IPS-15b (cell line): Measurements from ENCODE around the gene SSX2IP.
A peak's percentile ranks its signal among the peaks of the same experiment; 100 is the strongest.

ENCODE experiments used
- H3K27me3 ChIP-seq: one replicate; pipeline ENCODE4 v1.6.1; 2013; ENCODE audit warnings: low read length; ENCODE audit not compliant: control insufficient read depth, insufficient read depth
- H3K36me3 ChIP-seq: one replicate; pipeline ENCODE4 v1.6.1; 2013; ENCODE audit warnings: low read length; ENCODE audit not compliant: control insufficient read depth, insufficient read depth
- H3K4me1 ChIP-seq: one replicate; pipeline ENCODE4 v1.6.1; 2013; ENCODE audit warnings: mild to moderate bottlenecking, low read length; ENCODE audit not compliant: control insufficient read depth, insufficient read depth
- H3K4me3 ChIP-seq: one replicate; pipeline ENCODE4 v1.5.1; 2013; ENCODE audit warnings: low read depth, low read length
- H3K9ac ChIP-seq: one replicate; pipeline ENCODE4 v1.6.1; 2013; ENCODE audit warnings: low read depth, mild to moderate bottlenecking, low read length
- H3K9me3 ChIP-seq: one replicate; pipeline ENCODE4 v1.6.1; 2013; ENCODE audit warnings: mild to moderate bottlenecking, low read length; ENCODE audit not compliant: control insufficient read depth, insufficient read depth

SSX2IP gene

DNA sequence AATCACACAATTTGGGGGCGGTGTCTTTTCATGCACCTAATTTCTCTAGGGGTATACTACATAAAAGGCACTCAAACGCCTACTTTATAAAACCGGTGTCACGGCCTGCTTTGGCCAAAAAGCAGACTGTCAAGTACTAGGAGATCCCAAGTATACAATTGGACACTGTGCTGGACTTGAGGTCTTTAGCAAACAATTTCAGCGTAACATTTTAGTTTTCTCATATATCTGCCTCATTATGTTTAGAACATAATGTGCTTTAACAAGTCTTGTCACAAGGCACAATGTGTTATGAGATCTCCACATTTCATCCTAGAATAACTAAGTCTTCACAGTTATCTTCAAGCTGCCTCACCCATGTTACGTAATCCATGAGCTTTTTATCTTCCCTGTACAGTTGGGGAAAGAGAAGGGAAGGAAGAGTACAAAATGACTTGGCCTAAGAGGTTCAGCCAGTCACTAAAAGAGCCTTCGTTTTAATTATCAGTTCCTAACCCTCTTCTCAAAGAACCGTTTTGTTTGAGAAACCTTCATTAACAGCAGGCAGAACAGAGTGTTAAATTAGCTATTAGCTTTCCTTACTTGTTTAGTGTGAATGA, 1.7 kb downstream of the SSX2IP start:
- Histone ChIP-seq H3K9ac (no peak overlapping the region), H3K4me3 (peak overlapping the region; percentile 63)

DNA sequence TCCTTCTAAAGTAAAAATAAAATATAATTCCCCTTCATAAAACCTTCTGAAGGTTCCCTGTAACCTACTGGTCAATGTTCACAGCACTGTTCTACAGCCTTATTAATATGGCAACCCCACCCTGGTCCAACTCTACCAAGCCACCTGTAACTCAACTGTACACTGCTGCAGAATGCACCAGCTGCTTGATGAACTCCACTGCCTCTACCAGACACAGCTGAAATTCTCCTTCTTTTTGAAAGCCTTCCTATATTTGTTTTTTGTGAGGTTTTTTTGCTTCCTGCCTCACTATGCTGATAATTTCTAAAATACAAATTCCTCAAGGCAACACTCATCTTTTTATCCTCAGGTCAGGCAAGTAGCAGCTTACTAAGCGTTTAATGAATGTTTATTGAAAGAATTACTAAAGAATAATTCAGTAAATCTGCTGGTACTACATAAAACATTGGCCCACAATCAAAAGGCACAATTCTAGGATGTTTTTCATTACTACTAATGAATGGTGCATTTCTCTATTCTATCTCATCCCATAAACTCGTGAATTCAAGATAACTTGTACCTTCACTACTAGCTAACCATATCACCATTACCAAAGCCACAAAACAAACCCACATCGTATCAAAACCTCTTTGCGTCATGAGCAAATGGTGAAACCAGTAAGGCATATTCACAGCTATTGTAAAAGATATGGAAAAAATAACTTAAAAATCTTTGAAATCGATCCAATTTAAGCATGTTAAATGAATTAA, 2.4 kb downstream of the SSX2IP start:
- H3K36me3 ChIP-seq = no peaks in the 10 kb centered on the region
- H3K9me3 ChIP-seq = no peaks in the 10 kb centered on the region
- H3K4me1 ChIP-seq = peaks cover 4% of the 10 kb centered on the region
- H3K27me3 ChIP-seq = no peaks in the 10 kb centered on the region
- H3K9ac ChIP-seq = no peak overlapping the region
- no peak overlapping the region for H3K4me3 ChIP-seq

More for the DNA sequence above, 1.7 kb downstream of the SSX2IP start:
- Histone ChIP-seq H3K36me3 (no peaks in the 10 kb centered on the region), H3K4me1 (peaks cover 4% of the 10 kb centered on the region), H3K9me3 (no peaks in the 10 kb centered on the region), H3K27me3 (no peaks in the 10 kb centered on the region)

- no peaks in the 10 kb centered on the region for H3K27me3 ChIP-seq
- no peak overlapping the region for H3K4me3 ChIP-seq
- H3K36me3 ChIP-seq = no peaks in the 10 kb centered on the region
- H3K9ac ChIP-seq = no peak overlapping the region
- H3K9me3 ChIP-seq = no peaks in the 10 kb centered on the region
- H3K4me1 ChIP-seq = peaks cover 2% of the 10 kb centered on the region
Observed at GRCh38 chr1:84686223-84686622, 4.0 kb downstream of the SSX2IP start.

GRCh38 chr1:84683508-84683907, 6.8 kb downstream of the SSX2IP start:
- no peaks in the 10 kb centered on the region for H3K36me3 ChIP-seq
- no peaks in the 10 kb centered on the region for H3K9me3 ChIP-seq
- no peaks in the 10 kb centered on the region for H3K27me3 ChIP-seq
- no peak overlapping the region for H3K9ac ChIP-seq
- no peak overlapping the region for H3K4me3 ChIP-seq
- peaks cover 4% of the 10 kb centered on the region for H3K4me1 ChIP-seq

DNA sequence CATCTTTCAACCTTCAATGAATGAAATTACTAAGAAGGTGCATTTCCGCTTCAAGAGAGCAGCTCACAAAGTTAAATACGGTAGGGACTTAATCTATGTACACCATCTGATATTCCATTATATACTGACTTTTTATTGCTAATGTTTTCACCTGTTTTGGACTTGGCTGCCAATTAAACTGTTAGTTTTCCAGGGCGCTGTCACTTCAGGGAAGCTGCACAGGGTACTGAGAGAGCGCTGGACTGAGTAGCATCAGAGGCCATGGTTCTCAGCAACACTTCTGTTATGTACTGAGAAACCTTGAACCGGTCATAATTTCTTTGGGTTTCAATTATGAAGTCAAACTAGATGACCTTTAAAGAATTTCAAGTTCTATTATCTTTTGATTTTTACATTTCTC, 8.2 kb downstream of the SSX2IP start:
- no peak overlapping the region for H3K4me3 ChIP-seq
- H3K36me3 ChIP-seq = no peaks in the 10 kb centered on the region
- H3K9ac ChIP-seq = no peak overlapping the region
- peaks cover 4% of the 10 kb centered on the region for H3K4me1 ChIP-seq
- no peaks in the 10 kb centered on the region for H3K9me3 ChIP-seq
- H3K27me3 ChIP-seq = no peaks in the 10 kb centered on the region

DNA sequence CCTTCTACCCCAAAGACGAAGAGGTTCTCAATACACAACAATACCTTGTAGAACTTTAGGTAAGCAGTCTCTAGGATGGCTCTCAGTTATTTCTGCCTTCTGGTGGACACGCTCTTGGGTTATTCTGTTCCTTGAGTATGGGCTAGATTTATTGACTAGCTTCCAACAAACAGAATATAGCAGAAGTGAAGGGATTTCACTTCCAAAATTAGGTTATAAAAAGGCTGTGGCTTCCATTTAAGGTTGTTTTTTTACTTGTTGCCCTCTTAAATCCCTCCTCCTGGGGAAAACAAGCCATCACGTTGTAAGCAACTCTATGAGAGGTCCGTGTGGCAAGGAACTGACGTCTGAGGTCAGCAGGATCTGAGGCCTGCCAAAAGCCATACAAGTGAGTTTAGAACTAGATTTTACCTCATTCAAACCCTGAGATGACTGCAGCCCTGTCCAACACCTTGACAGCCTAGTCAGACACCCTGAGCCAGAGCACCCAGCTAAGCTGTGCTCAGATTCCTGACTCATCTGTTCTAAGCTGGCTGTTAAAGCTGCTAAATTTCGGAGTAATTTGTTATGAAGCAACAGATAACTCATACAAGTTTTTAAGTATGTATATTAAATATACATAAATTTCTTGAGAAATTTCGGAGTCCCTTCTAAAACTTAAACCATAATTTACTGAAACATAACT, 12.7 kb downstream of the SSX2IP start:
- Histone ChIP-seq H3K4me3 (no peak overlapping the region), H3K4me1 (peaks cover 30% of the 10 kb centered on the region), H3K36me3 (no peaks in the 10 kb centered on the region), H3K27me3 (no peaks in the 10 kb centered on the region), H3K9ac (no peak overlapping the region), H3K9me3 (no peaks in the 10 kb centered on the region)

- H3K9ac ChIP-seq = no peak overlapping the region
- H3K9me3 ChIP-seq = no peaks in the 10 kb centered on the region
- H3K27me3 ChIP-seq = no peaks in the 10 kb centered on the region
- H3K4me1 ChIP-seq = peaks cover 30% of the 10 kb centered on the region
- no peaks in the 10 kb centered on the region for H3K36me3 ChIP-seq
- H3K4me3 ChIP-seq = peak overlapping the region; percentile 24
Observed at GRCh38 chr1:84675631-84676030, 14.6 kb downstream of the SSX2IP start.

DNA sequence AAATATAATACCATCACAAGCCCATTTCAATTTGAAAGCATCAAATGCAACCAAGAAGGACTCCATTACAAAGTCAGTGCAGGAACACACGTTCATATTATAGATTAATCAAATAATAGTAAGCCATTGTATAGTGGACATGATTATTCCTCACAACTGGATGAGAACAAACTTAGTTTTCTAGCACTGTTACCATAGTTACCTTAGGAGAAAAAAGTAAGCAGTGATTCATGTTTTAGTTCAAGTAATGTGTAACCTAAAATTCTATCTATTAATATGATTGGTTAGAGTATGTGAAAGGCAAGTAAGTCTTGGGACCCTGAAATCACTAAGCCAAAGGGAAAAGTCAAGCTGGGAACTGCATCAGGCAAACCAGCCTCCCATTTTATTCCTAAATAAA, 15.2 kb downstream of the SSX2IP start:
- H3K27me3 ChIP-seq = no peaks in the 10 kb centered on the region
- no peaks in the 10 kb centered on the region for H3K9me3 ChIP-seq
- peaks cover 29% of the 10 kb centered on the region for H3K4me1 ChIP-seq
- H3K36me3 ChIP-seq = no peaks in the 10 kb centered on the region
- H3K9ac ChIP-seq = no peak overlapping the region
- peak overlapping the region; percentile 24 for H3K4me3 ChIP-seq

DNA sequence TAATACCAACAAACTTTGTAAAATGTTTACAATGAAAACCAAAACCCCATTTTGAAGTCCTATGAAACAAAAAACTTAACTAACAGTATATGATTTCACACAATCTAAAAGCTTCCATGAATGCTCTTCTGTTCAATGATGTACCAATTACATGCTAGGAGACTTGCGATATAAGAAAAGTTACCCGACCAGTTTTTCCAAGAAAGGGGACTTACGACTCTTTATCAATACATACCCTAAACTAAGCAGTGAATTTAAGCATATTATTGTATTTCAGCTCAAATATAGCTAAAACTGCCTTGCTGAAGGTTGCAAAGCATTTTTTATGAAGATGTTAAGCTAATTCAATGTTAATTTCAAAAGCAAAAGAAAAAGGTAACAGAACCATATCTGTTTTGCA, 15.6 kb downstream of the SSX2IP start:
- Histone ChIP-seq H3K4me1 (peaks cover 26% of the 10 kb centered on the region), H3K4me3 (no peak overlapping the region), H3K9me3 (no peaks in the 10 kb centered on the region), H3K27me3 (no peaks in the 10 kb centered on the region), H3K9ac (no peak overlapping the region), H3K36me3 (no peaks in the 10 kb centered on the region)

- no peaks in the 10 kb centered on the region for H3K9me3 ChIP-seq
- no peak overlapping the region for H3K9ac ChIP-seq
- H3K36me3 ChIP-seq = no peaks in the 10 kb centered on the region
- H3K4me3 ChIP-seq = no peak overlapping the region
- peaks cover 26% of the 10 kb centered on the region for H3K4me1 ChIP-seq
- no peaks in the 10 kb centered on the region for H3K27me3 ChIP-seq
Observed at GRCh38 chr1:84674021-84674420, 16.2 kb downstream of the SSX2IP start.

GRCh38 chr1:84672080-84672854, 18.0 kb downstream of the SSX2IP start:
- Histone ChIP-seq H3K4me3 (no peak overlapping the region), H3K4me1 (peaks cover 26% of the 10 kb centered on the region), H3K27me3 (no peaks in the 10 kb centered on the region), H3K9ac (no peak overlapping the region), H3K36me3 (no peaks in the 10 kb centered on the region), H3K9me3 (no peaks in the 10 kb centered on the region)
